ENCODE measurements around the gene AK1.

AK1 gene

GRCh38 chr9:127867356-127868277, 9.9 kb downstream of the AK1 start:
- no peak for DNase-seq (ENCODE audit: low spot score)

DNA sequence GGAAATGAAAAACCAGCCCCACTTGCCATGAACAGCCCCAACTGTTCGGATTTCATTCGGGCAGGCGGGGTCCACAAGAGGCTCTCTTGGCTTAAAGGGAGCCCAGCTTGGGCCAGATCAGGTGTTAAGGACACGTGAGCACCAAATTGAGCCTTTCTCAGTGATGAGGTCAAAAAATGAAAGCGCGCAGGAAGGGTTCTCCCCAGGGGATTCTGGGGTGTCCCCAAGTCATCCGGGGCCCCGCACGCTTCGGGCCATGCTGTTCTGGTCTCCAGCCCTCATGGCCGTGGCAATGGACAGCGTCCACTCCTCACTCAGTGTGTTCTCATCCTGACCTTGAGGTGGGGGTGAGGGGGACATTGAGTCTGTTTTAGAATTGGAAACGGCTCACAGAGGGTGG, 10.9 kb downstream of the AK1 start:
- no peak for DNase-seq (ENCODE audit: low spot score)

DNA sequence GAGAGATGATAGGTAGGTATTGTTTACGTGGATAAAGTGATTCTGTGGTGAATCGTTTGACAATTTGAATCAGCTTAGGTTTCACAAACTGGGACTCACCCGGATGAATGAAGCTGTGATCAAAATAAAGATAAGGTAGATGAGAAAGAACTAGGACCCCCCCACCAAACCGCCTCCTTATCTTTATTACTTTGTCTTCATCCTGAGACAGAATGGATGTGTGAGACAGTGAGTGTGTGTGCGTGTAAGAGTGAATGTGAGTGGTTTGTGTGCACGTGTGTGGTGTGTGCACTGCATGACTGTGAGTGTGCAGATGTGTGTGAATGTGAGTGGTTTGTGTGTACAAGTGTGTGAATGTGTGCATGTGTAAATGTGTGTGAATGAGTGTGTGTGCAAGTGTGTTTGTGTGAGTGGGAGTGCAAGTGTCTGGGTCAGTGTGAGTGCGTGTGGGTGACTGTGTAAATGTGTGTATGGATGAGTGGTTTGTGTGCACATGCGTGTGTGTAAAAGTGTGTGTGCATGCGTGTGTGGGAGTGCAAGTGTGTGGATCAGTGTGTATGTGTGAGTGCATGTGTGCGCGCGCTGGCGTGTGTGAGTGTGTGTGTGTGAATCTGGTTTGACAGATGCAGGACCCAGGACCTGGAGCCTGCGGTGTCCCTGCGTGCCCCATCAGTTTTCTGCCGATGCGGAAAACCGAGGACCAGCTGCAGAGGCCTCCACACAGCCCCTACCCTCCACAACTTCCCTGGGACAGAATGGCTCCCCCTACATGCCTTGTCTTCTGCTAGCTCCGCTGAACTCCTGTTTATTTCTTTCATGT, 11.6 kb downstream of the AK1 start:
- DNase-seq (ENCODE audit: low spot score), result no peak

- no peak for DNase-seq (ENCODE audit: low spot score)
Observed at GRCh38 chr9:127863191-127863621, 14.3 kb downstream of the AK1 start.

DNA sequence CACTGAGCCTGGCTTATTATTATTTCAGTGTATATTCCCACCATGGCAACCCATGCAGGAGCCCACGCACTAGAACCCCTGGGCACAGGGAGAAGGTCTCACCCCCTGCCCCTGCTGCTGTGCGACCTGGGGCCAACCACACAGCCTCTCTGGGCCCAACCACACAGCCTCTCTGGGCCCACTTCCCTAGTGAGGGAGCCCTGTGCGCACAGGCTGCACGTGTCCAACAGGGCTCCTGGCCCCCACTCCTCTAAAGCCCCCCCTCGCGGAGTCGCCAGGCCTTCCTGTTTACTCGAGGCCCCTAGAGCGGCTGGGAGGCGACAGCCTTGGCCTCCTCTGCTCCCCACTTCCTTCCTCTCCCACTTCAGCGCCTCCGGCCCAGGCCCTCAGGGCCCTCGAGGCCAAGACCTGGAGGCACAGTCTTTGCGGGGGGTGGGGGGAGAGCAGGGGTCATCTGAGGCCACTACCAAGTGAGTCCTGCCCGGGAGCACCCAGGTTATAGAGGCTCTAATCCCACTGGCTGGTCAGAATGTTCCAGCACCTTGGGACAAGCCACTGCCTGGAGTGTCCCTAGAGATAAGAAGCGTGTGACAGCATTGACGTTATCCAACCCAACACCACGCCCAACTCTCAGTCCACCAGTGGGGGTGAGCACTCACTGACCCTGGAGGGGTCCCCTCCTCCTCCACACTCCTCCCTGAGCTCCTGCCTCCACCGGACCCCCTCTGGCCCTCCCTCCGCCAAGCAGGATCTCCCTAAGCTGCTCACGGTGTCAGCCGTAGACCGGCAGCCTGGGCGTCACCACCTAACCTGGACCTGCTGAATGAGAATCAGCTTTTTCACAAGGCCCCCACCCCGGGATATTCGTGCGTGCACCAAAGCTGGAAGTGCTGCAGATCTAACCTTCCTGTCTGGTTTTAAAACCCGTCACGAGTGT, 15.1 kb downstream of the AK1 start:
- DNase-seq (ENCODE audit: low spot score), result no peak

- DNase-seq (ENCODE audit: low spot score), result no peak
Observed at GRCh38 chr9:127860779-127861178, 16.7 kb downstream of the AK1 start.

GRCh38 chr9:127860260-127860659, 17.2 kb downstream of the AK1 start:
- DNase-seq (ENCODE audit: low spot score), result no peak

DNA sequence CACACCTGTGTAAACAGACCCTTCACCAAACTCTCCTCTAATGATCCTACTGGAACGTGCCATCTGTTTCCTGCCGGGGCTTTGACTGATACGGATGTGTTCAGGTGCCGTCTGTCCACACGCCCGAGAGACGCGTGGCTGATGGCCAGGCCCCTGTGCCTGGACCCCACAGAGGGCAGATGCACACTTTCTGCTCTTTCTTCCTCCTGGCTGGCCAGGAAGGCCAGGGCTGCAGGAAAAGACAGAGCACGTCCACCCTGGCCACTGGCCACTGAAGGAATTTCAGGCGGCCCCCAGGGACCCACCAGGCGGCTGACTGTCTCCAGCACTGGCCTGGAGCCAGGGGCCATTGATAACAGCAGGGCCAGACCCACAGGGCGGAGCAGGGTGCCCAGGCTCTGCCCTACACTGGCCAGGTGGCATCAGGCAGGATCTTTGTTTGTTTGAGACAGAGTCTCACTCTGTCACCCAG, 19.4 kb downstream of the AK1 start:
- no peak for DNase-seq (ENCODE audit: low spot score)

- no peak for DNase-seq (ENCODE audit: low spot score)
Observed at GRCh38 chr9:127857278-127857677, 20.2 kb downstream of the AK1 start.

- DNase-seq (ENCODE audit: low spot score), result no peak
Observed at GRCh38 chr9:127856729-127857116, 20.8 kb downstream of the AK1 start.

- no peak for DNase-seq (ENCODE audit: low spot score)
Observed at GRCh38 chr9:127856094-127856728, 21.3 kb downstream of the AK1 start.

DNA sequence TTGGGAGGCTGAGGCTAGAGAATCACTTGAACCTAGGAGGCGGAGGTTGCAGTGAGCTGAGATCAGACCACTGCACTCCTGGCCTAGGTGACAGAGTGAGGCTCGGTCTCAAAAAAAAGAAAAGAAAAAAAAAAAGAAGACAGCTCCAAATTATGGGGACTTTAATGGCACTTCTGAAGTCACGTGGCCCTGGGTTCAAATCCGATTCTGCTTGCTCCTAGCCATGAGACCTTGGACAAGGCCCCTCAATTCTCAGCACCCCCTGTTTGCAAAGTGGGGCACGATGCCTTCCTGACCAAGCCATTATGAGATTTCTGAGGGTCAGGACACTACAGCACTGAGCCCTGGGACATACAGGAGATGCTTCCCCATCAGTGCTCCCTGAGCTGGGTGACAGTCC, 22.0 kb downstream of the AK1 start:
- DNase-seq (ENCODE audit: low spot score), result no peak

- no peak for DNase-seq (ENCODE audit: low spot score)
Observed at GRCh38 chr9:127854960-127855359, 22.5 kb downstream of the AK1 start.

GRCh38 chr9:127854184-127854806, 23.2 kb downstream of the AK1 start, which contains the start of gene ENG:
TSS of gene ENG (minus strand) at chr9:127854658. CDS start at chr9:127854355, 303 bp downstream.
- DNase-seq (ENCODE audit: low spot score), result no peak

DNA sequence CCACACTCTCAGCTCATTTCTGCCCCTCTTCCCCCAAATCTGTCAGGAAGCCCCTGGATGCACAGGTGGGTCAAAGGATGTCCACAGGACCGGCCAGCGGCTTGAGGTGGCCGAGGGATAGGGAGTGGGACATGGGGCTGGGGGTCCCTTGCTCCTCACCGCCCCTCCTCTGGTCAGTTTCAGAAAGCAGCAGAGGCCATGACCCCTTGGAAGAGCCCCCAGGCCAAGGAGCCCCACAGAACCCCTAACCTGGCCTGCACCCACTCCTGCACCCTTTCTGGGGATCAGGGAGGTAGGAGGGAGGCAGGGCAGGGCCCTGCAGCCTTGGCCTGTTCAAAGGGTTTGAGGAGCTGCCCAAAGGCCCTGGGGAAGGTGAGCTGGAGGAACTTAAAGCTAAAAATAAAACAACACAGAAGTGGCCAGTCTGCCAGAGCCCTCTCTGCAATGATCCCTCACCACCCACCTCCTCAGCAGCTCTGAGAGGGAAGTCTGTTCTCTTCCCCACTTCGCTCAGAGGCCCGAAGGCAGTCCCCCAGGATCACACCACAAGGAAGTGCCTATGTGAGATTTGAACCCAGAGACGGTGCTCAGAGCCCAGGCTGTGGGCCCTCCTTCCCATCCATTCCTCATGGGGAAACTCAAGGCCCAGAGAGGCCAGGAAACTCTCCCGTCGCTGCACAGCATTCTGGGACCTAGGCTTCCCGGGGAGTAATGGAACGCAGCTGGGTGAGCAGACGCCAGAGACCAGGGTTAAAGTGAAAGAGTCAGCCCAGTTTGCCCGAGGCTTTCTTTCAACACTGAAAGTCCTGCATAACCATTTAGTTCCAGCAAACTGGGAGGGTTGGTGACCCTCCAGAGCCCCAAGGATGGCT, 23.9 kb downstream of the AK1 start:
- no peak for DNase-seq (ENCODE audit: low spot score)

GRCh38 chr9:127852829-127853228, 24.6 kb downstream of the AK1 start:
- no peak for DNase-seq (ENCODE audit: low spot score)

- no peak for DNase-seq (ENCODE audit: low spot score)
Observed at GRCh38 chr9:127850286-127850830, 27.1 kb downstream of the AK1 start.

GRCh38 chr9:127848756-127849504, 28.5 kb downstream of the AK1 start:
- no peak for DNase-seq (ENCODE audit: low spot score)
